ENCODE data around the gene COX4I1. TPM values are rescaled to one million over a fixed set of nuclear protein-coding genes. Genes with fewer than 3 reads are reported as not detected.

COX4I1 gene
- total and polyA plus RNA-seq, 2 donors from 2014 or later: 439 to 1,996 TPM

DNA sequence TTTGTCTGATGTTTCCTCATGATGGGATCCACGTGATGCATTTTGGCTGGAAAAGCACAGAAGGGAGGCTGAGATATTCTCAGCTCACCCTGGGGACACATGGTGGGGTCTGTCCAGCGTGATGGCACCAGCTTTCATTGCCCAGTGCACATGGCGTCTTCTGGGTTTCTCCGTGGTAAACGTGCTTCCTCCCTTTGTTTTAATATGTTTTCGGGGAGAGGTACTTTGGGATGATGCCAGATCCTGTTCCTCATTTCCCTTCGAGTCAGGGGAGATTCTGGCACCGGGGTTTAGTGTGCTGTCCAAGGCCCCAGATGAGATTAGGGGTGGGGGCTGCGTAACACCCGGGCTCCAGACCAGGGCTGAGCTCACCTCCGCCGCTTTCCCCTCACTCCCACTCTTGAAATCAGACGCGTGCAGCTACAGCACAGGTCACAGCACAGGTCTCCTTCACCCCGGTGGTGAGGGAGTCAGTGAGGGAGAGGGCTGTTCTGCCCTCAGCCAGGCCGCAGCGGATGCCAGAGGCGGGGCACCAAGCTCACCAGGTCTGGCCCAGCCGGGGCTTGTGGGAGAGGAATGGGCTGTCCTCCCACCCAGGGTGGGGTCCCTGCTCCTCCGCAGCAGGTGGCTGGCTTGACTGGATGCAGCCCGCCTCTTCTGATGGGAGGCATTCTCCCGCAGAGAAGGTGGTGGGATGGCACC is 33.9 kb downstream of the COX4I1 start:
- Histone ChIP-seq H3K9me3 (ENCODE audit: control insufficient read depth in 2 of 3, insufficient read depth in 1 of 3, low read length in 3 of 3) (no peaks in the 10 kb centered on the region), H3K4me3 (ENCODE audit: low read length in 3 of 3) (no peak overlapping the region), H3K27me3 (ENCODE audit: control insufficient read depth, insufficient read depth, low read length) (peaks cover 6% of the 10 kb centered on the region), H3K27ac (ENCODE audit: low read depth in 2 of 2, low read length in 2 of 2) (no peak overlapping the region), H3K9ac (ENCODE audit: low read length in 3 of 3) (no peak overlapping the region), H3K36me3 (ENCODE audit: control insufficient read depth in 2 of 3, insufficient read depth in 3 of 3, low read length in 3 of 3) (no peaks in the 10 kb centered on the region), H3K4me1 (ENCODE audit: control insufficient read depth in 2 of 3, insufficient read depth in 2 of 3, low read depth in 1 of 3, low read length in 3 of 3) (no peaks in the 10 kb centered on the region)
- TF ChIP-seq, protein P1, sequence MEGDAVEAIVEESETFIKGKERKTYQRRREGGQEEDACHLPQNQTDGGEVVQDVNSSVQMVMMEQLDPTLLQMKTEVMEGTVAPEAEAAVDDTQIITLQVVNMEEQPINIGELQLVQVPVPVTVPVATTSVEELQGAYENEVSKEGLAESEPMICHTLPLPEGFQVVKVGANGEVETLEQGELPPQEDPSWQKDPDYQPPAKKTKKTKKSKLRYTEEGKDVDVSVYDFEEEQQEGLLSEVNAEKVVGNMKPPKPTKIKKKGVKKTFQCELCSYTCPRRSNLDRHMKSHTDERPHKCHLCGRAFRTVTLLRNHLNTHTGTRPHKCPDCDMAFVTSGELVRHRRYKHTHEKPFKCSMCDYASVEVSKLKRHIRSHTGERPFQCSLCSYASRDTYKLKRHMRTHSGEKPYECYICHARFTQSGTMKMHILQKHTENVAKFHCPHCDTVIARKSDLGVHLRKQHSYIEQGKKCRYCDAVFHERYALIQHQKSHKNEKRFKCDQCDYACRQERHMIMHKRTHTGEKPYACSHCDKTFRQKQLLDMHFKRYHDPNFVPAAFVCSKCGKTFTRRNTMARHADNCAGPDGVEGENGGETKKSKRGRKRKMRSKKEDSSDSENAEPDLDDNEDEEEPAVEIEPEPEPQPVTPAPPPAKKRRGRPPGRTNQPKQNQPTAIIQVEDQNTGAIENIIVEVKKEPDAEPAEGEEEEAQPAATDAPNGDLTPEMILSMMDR (IDR thresholded peaks at IDR 0.05; ENCODE audit: borderline replicate concordance, extremely low read depth, insufficient read depth): no peak
- DNase-seq: peak; percentile 55 to 72 (median 65)
- FAIRE-seq: no peak
- intact Hi-C loops (cut with DNase I): no loop called here

DNA sequence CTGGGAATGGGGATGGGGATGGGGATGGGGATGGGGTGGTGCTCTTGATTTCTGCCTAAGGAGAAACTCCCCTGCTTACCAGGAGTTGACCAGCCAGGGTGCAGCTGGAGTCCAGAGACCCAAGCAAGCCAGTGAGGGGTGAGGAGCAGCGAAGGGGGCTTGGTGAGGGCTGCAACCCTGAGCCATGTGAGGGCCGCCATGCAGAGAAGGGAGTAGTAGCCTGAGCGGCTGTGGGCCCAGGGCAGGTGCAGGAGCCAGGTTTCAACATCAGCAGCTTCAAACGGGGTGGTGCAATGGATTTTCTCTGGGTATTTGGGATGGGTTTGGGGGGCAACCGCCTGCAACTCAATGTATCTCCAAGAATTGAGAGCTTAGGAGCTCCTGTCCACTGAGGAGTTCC is 35.2 kb downstream of the COX4I1 start:
- Histone ChIP-seq H3K9me3 (ENCODE audit: control insufficient read depth in 2 of 3, insufficient read depth in 1 of 3, low read length in 3 of 3) (no peaks in the 10 kb centered on the region), H3K36me3 (ENCODE audit: control insufficient read depth in 2 of 3, insufficient read depth in 3 of 3, low read length in 3 of 3) (no peaks in the 10 kb centered on the region), H3K4me1 (ENCODE audit: control insufficient read depth in 2 of 3, insufficient read depth in 2 of 3, low read depth in 1 of 3, low read length in 3 of 3) (no peaks in the 10 kb centered on the region), H3K9ac (ENCODE audit: low read length in 3 of 3) (no peak overlapping the region), H3K4me3 (ENCODE audit: low read length in 3 of 3) (no peak overlapping the region), H3K27me3 (ENCODE audit: control insufficient read depth, insufficient read depth, low read length) (peaks cover 6% of the 10 kb centered on the region), H3K27ac (ENCODE audit: low read depth in 2 of 2, low read length in 2 of 2) (no peak overlapping the region)
- TF ChIP-seq, protein P1 (IDR thresholded peaks at IDR 0.05; ENCODE audit: borderline replicate concordance, extremely low read depth, insufficient read depth): no peak
- FAIRE-seq: no peak
- intact Hi-C loops (cut with DNase I): no loop called here
- DNase-seq: peak in 1 of 5 donors; percentile 46

DNA sequence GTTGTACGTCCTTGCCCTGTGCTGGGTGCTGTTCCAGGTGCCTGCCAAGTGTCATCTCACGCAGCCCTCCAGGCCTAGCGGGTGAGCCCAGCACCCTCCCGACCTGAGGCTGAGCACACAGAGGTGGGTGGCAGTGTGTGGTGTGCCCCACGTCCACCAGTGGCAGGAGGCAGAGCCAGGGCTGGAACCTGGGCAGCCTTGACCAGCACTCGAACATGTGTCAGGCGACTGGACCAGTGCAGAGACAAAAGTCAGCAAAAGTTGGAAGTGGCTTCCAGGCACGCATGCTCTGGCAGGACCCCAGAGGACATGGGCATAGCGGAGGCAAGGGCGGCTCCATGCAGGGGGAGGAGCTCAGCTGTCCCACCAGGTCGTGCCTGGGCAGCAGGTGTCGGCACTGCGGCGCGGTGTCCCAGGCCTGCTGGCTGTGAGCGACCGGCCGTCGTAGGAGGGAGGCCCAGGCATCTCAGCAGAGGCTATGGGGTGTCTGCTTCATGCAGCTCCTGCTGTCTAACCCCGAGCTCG is 35.8 kb downstream of the COX4I1 start:
- H3K27me3 ChIP-seq (ENCODE audit: control insufficient read depth, insufficient read depth, low read length): peaks cover 6% of the 10 kb centered on the region
- no peak overlapping the region for H3K4me3 ChIP-seq (ENCODE audit: low read length in 3 of 3)
- no peaks in the 10 kb centered on the region for H3K36me3 ChIP-seq (ENCODE audit: control insufficient read depth in 2 of 3, insufficient read depth in 3 of 3, low read length in 3 of 3)
- TF ChIP-seq, protein P1 (IDR thresholded peaks at IDR 0.05; ENCODE audit: borderline replicate concordance, extremely low read depth, insufficient read depth): no peak
- FAIRE-seq (no peak), DNase-seq (peak in 1 of 5 donors; percentile 75)
- H3K9ac ChIP-seq (ENCODE audit: low read length in 3 of 3): no peak overlapping the region
- intact Hi-C loops (cut with DNase I): no loop called here
- no peak overlapping the region for H3K27ac ChIP-seq (ENCODE audit: low read depth in 2 of 2, low read length in 2 of 2)
- no peaks in the 10 kb centered on the region for H3K9me3 ChIP-seq (ENCODE audit: control insufficient read depth in 2 of 3, insufficient read depth in 1 of 3, low read length in 3 of 3)
- H3K4me1 ChIP-seq (ENCODE audit: control insufficient read depth in 2 of 3, insufficient read depth in 2 of 3, low read depth in 1 of 3, low read length in 3 of 3): no peaks in the 10 kb centered on the region
